GM12891 (cell line): Measurements from ENCODE around the gene E2F3.
A peak's percentile ranks its signal among the peaks of the same experiment; 100 is the strongest.

Experiments used
- DNase-seq: peaks from one replicate; pipeline ENCODE4 v3.0.0; 2011; ENCODE audit warnings: low spot score; ENCODE audit not compliant: insufficient read length
- FAIRE-seq: peaks from 2 replicates; lab custom pipeline; 2011; peaks lifted over from hg19 to GRCh38; lab: Jason Lieb, UNC
- PAX5 ChIP-seq: IDR thresholded peaks from 2 replicates; pipeline ENCODE4 v1.6.1; 2011; ENCODE audit warnings: low read length, moderate library complexity, mild to moderate bottlenecking; ENCODE audit not compliant: insufficient read depth, severe bottlenecking
- POLR2A ChIP-seq: IDR thresholded peaks from 2 replicates; pipeline ENCODE4 v1.6.1; 2011; ENCODE audit warnings: low read depth, low read length, control low read depth
- POLR2AphosphoS5 ChIP-seq: IDR thresholded peaks from 2 replicates; pipeline ENCODE4 v1.6.1; 2011; ENCODE audit warnings: low read depth, low read length, control low read depth
- POU2F2 ChIP-seq: IDR thresholded peaks from 2 replicates; pipeline ENCODE4 v1.6.1; 2011; ENCODE audit warnings: low read depth, mild to moderate bottlenecking, control low read depth, low read length, moderate library complexity
- SPI1 ChIP-seq: IDR thresholded peaks from 2 replicates; pipeline ENCODE4 v1.6.1; 2011; ENCODE audit warnings: low read depth, low read length, control low read depth
- TAF1 ChIP-seq: IDR thresholded peaks from 2 replicates; pipeline ENCODE4 v1.6.1; 2011; ENCODE audit warnings: low read depth, low read length, control low read depth

The E2F3 gene

GRCh38 chr6:20411953-20412681 lies 10.4 kb downstream of the E2F3 start:
- DNase-seq (no peak), FAIRE-seq (no peak)
- TF ChIP-seq POLR2A (no peak), PAX5 (no peak), SPI1 (no peak), TAF1 (no peak), POU2F2 (no peak), POLR2AphosphoS5 (no peak)

- FAIRE-seq: no peak
- no peak for DNase-seq
- no peak for TF ChIP-seq POLR2AphosphoS5
These were observed 11.0 kb downstream of the E2F3 start for GRCh38 chr6:20412682-20413073.

GRCh38 chr6:20413826-20414225 lies 12.1 kb downstream of the E2F3 start:
- no peak for TF ChIP-seq POLR2A
- no peak for TF ChIP-seq POU2F2
- TF ChIP-seq SPI1: no peak
- TF ChIP-seq PAX5: no peak
- no peak for TF ChIP-seq POLR2AphosphoS5
- TF ChIP-seq TAF1: no peak
- DNase-seq: no peak
- FAIRE-seq: no peak

GRCh38 chr6:20414711-20415110 lies 13.0 kb downstream of the E2F3 start:
- FAIRE-seq: no peak

GRCh38 chr6:20415304-20415703 lies 13.6 kb downstream of the E2F3 start:
- no peak for DNase-seq
- FAIRE-seq: no peak
- TF ChIP-seq POU2F2: no peak
- TF ChIP-seq TAF1: no peak
- no peak for TF ChIP-seq SPI1
- no peak for TF ChIP-seq PAX5
- no peak for TF ChIP-seq POLR2A
- TF ChIP-seq POLR2AphosphoS5: no peak

More at GRCh38 chr6:20414711-20415110, 13.0 kb downstream of the E2F3 start:
- TF ChIP-seq TAF1 (no peak), POLR2AphosphoS5 (no peak), POLR2A (no peak), POU2F2 (no peak), PAX5 (no peak), SPI1 (no peak)
- DNase-seq: no peak

GRCh38 chr6:20415712-20416454 lies 14.2 kb downstream of the E2F3 start:
- FAIRE-seq (no peak), DNase-seq (no peak)
- TF ChIP-seq POLR2AphosphoS5: no peak
- no peak for TF ChIP-seq POU2F2
- no peak for TF ChIP-seq SPI1
- TF ChIP-seq POLR2A: no peak
- TF ChIP-seq TAF1: no peak
- TF ChIP-seq PAX5: no peak

GRCh38 chr6:20416567-20417345 lies 15.1 kb downstream of the E2F3 start:
- DNase-seq (no peak), FAIRE-seq (no peak)

GRCh38 chr6:20417819-20418218 lies 16.1 kb downstream of the E2F3 start:
- FAIRE-seq (peak; percentile 92), DNase-seq (no peak)
- no peak for TF ChIP-seq PAX5

More at GRCh38 chr6:20416567-20417345, 15.1 kb downstream of the E2F3 start:
- TF ChIP-seq TAF1 (no peak), SPI1 (peak; percentile 22; the same call in 1 of the 2 replicates)

GRCh38 chr6:20426177-20427082 lies 24.8 kb downstream of the E2F3 start:
- no peak for TF ChIP-seq TAF1
- FAIRE-seq: peak; percentile 59
- no peak for DNase-seq
